HG03442 (cell line): ENCODE results near the gene WDR48.

Experiments used
- ATAC-seq: cut with Tn5 transposase; IDR thresholded peaks from one replicate; pipeline ENCODE4 v1.9.1; 2021; ENCODE audit warnings: mild to moderate bottlenecking, moderate library complexity; ENCODE audit not compliant: unreplicated experiment

WDR48 gene

GRCh38 chr3:39137435-39137936, 85.7 kb downstream of the WDR48 start:
- no peak for ATAC-seq

GRCh38 chr3:39137991-39138803, 86.4 kb downstream of the WDR48 start:
- ATAC-seq = no peak

- ATAC-seq = no peak
These were observed 87.1 kb downstream of the WDR48 start for GRCh38 chr3:39138804-39139415.

- no peak for ATAC-seq
These were observed 87.6 kb downstream of the WDR48 start for GRCh38 chr3:39139442-39139841.

- ATAC-seq = no peak
These were observed 88.6 kb downstream of the WDR48 start for GRCh38 chr3:39140341-39140971.

GRCh38 chr3:39141171-39141995, 89.6 kb downstream of the WDR48 start:
- no peak for ATAC-seq

- no peak for ATAC-seq
These were observed 90.3 kb downstream of the WDR48 start for GRCh38 chr3:39142067-39142466.

- no peak for ATAC-seq
These were observed 91.5 kb downstream of the WDR48 start for GRCh38 chr3:39143051-39143885.

- ATAC-seq = no peak
These were observed 92.4 kb downstream of the WDR48 start for GRCh38 chr3:39144095-39144747.

- ATAC-seq = no peak
These were observed 93.0 kb downstream of the WDR48 start for GRCh38 chr3:39144748-39145380.

GRCh38 chr3:39146083-39146501, 94.3 kb downstream of the WDR48 start:
- ATAC-seq = no peak
